HG03064 (cell line): ENCODE results near the gene TMEM236.
"Not testable (repeated sequence)": the region's sequence is repeated elsewhere in the genome, so short reads cannot be mapped to it uniquely, and the experiment has no call there.

Source experiments
- ATAC-seq: cut with Tn5 transposase; IDR thresholded peaks from one replicate; pipeline ENCODE4 v1.9.1; 2021; ENCODE audit warnings: low read depth; ENCODE audit not compliant: unreplicated experiment

TMEM236 gene, protein sequence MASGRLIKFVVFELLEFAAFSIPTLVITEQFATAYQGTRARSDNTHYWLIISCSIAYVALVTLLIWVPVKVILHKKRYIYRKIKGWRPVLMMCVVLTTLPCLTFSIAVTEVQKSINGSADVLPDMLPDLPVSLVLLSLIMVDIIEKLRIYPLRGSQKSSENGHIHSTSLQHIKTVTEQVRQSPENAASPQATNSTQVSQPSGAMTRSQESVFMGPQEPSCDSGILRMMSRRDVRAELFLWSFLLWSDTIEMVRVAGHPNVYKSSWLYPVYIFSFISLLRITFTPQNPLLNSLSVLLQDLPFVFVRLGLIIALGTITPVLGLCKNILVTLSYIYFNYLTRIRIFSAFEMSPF

DNA sequence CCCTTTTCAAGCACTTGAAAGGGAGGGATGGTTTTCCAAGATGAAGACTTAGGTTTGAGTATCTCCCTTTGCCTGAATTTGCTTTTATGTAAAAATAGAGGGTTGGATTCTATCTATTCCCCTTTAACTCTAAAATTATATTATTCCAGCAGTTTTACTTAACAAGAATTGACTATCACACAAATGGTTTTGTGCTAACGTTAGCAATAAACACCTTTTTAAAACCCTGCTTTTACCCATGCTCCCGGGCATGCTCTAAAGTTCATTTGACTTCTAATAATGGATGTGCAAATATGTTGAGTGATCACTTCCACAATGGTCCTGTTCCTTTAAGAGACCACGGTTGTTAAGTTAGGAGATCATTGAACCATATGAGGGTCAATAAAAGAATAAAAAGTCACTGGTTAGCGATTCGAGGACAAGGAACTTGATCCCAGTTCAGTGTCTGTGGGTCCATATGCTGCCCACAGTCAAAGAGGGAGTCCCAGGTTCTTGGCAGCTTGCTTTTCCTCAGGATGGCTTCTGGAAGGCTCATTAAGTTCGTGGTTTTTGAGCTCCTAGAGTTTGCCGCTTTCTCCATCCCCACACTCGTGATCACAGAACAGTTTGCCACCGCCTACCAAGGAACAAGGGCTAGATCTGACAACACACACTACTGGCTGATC, at the start of gene TMEM236:
Gene TMEM236 (plus strand): TSS at position 421 of the 665 bp plus-strand sequence. CDS start 95 bp downstream, at position 516.
- ATAC-seq = no peak

DNA sequence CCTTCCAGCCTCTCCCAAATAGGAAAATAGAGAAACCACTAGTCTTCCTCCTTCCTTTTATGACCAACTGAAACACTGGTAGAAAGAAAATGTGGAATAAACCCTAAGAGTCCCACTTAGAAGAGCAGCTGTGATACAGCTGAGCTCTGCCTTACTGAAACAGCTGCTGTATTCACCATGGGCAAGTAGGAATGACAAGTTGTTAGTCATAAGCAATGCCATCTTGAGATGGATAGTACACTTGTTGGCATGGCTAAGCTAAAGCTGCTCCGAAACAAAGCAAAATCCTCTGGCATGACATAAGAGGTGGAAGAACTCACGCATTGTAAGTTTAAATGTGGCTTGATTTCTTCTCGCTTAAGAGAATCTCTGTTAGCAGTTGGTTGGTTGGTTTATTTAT, 48.3 kb upstream of the TMEM236 start:
- ATAC-seq = no peak

DNA sequence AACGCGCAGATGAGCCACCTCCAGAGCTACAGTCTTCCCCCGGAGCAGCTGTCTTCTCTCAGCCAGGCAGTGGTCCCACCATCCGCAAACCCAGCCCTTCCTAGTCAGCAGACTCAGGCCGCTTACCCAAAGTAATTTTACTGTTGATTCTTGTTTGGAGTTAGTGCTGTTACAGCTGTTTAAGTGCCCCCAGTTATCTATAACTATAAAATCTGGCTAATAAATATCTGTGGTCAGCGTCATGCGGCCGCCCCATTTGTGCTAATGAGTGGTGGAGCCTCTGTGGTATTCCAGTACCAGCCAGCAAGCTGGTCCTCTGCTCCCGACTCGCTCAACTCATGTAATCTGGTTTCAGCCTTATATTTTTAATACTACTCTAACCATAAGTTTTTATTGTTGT, 43.2 kb upstream of the TMEM236 start:
- no peak for ATAC-seq

DNA sequence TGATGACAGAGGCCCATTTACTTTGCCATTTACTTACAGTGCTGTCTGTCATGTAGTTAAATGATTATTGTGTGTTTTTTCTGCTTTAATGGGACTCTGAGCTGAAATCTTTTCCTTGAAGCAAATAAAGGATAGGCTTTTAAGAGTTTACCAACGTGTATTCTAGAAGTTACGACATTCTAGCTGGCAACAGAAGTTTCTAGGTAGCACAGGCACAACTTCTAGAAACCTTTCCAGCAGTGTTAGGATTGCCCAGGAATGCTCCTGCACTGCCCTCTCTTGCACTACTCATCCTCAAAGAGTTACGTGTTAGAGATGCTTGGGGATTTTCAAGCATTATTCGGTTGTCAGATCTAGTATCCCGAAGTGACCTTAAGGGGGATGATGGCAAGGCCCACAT, 42.5 kb upstream of the TMEM236 start:
- no peak for ATAC-seq

DNA sequence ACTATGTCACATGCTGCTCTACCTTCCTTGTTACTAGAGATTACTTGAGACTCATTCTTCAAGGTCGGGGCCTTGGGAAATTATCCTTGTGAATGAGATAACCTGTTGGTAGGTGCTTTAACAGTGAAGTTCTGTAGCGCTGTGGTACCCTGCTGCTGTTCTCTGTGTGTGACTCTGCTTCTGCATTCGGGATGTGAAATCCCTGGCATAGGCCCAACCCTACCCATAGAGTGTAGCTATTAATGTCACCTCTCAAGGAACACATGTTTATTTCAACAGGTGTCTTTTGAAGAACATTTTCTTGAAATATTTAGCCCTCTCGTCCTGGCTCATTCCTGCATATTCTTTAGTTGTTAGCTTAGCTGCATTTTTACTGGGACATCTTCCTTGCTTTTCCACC, 41.8 kb upstream of the TMEM236 start:
- no peak for ATAC-seq

DNA sequence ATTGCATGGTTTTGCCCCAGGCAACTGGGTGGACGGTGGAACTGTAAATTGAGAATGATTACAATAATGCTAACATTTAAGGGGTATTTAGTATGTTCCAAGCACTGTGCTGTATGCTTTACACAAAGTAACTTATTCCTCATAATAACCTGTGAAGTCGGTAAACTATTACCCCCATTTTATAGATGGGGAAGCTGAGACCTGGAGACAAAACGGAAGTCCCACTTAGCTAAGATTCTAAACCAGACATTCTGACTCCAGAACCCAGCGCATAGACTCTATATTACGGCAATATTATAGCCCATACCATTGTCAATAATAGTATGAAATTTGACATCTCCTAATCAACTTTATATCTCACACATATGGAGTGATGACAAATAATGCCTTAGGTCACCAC, 39.9 kb upstream of the TMEM236 start:
- no peak for ATAC-seq

DNA sequence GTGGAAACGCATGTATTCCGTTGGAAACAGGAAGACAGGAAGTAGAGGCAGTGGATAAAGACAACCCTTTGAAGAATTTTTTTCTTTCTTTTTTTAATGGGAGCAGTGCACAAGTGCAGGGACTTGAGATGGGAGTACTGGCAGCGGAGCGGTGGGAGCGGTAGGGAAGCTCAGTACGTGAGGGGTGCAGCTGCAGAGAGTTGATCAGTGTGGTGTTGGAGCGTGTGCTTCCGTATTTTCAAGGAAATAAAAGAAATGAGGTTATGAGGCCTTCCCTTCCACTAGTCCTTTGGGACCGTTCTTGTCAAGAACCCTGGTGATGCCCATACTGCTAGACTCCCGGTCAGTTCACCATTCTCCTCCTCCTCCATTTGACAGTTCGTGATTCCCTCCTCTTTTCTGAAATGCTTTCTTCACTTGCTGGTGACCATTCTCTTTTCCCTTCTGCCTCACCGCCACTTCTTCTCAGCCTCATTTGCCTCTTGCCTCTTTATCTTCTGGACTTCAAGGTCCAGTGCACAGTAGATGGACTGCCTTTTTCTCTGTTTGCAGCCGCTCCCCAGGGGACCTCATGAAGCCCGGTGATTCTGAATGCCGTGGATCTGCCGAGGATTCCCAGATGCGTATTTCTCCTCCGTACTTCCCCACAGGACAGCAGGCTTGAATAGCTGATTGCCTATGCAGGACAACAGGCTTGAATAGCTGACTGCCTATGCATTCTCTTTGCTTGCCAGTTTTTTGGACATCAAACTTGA, 39.1 kb upstream of the TMEM236 start:
- no peak for ATAC-seq

DNA sequence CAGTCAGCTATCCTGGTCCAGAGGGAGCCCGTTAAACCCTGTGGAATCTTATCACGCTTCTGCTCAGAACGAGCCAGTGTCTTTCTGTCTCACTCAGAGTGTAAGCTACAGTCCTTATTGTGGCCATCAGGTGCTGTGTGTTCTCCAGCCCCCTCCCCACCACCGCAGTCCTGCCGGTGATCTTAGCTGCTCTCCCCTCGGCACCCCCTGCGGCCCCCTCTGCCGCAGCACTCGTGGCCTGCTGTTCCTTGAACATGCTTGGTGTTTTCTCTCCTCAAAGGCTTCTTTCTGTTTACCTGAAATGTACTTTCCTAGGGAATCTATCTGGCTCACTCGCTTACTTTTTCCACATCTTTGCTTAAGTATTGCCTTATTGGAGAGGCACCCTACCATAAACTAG, 38.2 kb upstream of the TMEM236 start:
- ATAC-seq = no peak

DNA sequence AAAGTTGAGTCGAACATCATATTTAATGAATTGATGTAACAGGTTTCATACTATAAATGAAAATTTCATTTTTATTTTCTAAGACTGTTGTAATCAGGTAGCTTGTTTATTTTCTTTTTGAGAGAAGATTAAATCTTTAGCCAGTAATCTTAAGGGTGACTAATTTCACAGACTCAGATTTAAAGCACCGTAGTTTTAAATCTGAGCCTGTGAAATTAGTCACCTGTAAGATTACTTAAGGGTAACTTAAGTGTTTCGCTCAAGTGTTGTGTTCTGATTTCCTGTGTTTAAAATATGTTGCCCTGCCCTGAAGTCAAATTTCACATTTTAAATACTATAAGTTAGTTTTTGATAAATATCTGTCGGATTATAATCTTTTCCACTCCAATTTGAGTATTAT, 35.8 kb upstream of the TMEM236 start:
- ATAC-seq = no peak

DNA sequence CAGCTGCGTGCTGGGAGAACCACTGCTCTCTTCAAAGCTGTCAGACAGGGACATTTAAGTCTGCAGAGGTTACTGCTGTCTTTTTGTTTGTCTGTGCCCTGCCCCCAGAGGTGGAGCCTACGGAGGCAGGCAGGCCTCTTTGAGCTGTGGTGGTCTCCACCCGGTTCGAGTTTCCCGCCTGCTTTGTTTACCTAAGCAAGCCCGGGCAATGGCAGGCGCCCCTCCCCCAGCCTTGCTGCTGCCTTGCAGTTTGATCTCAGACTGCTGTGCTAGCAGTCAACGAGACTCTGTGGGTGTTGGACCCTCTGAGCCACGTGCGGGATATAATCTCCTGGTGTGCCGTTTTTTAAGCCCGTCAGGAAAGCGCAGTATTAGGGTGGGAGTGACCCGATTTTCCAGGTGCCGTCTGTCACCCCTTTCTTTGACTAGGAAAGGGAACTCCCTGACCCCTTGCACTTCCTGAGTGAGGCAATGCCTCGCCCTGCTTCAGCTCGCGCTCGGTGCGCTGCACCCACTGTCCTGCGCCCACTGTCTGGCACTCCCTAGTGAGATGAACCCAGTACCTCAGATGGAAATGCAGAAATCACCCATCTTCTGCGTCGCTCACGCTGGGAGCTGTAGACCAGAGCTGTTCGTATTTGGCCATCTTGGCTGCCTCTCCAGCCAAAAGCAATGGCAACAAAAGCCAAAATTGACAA, 29.5 kb upstream of the TMEM236 start:
- not testable (repeated sequence) for ATAC-seq

DNA sequence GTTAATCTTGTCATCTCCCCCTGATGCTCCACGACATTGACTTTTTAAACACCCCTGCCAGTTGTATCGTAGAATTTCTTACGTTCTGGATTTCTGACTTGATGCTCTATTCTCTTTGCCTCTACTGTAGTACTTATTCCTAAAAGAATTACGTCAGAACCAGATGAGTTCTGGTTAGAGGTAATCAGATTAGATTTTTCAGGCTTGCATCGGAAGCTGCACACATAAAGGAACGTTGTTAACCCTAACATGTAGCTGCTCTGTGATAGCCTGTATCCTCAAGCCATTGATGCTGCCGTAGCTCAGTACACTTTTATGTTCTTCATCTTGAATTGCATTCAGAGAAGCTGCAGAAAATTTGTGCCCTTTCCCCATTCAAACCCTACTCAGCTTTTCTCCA, 26.3 kb upstream of the TMEM236 start:
- no peak for ATAC-seq

DNA sequence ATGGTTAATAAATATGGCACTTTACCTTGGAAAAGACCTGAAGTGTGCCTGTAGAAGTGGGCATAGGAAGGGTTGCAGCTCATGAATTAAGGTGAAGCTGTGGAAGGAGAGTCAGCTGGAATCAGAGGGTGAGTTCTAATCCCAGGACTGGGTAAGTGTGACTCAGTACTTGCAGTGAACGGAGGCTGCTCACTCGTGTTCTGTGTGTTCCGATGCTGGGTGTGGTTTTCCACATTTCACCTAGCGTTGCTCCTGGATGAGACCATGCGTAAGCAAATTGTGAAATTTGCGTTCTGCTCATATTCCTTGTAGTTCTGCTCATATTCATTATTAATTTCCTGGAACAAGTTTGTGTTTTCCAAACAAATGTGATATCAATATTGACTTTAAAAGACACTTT, 22.4 kb upstream of the TMEM236 start:
- ATAC-seq = no peak

DNA sequence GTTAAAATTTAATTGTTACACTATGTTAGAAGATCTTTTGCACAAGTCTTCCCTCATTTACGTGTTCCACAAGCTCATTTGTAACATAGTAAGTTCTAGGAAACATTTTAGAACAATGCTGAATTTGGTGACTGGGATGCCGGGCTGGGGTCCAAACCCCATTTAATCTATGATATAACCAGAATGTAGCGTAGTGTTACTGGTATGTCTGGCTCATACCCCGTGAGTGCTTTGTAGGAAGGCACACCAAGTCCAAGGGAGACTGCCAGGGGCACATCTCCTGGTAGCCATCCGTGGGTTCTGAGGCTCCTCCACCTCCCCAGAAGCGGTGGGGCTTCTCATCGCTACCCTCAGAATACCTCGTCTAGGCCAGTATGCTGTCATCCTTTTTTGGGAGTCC, 21.3 kb upstream of the TMEM236 start:
- ATAC-seq = no peak

DNA sequence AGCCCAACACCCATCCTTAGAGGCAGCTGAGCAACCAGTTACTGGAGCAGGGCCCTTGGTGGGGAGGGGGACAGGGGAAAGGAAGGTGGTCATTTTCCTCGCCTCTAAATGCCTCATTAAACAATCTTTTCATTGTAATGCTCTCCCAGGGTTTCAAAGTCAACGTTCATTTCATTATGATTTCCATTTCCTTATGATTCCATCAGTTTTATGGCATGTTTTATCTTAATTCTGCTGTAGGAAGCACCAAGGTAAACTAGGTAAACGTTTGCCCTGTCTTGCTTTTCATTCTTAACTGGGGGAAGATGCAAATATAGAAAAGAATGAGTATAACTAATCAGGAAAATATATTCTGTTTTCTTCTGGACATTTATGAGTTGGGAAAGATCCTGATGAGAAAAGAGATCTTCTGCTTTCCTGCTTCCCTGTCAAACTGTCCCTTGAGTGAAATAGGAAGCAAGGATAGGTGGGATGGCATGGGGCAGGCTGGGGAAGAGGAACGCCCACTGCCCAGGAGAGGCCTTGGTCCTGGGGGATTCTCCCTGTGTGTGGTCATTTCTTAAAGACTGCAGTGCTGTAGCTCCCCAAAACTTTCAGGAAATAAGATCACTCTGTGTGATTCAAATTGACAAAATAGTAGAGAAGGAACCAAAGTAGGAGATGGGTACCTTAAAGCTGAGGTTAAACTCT, 20.5 kb upstream of the TMEM236 start:
- no peak for ATAC-seq

DNA sequence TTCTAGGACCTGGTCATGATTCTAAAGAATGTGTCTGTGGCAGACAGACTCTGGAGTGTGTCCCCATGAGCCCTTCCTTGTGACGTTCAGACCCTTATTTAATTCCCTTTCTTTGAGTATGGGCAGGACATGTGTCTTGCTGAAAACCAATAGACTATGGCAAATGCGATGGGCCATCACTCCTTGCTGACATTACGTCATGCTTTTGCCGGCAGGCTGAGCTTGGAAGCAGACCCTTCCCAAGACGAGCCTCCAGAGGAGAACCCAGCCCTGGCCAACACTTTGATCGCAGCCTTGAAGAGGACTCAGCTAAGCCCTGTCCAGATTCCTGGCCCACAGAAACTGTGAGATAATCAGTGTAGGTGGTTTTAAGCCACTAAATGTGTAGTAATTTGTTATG, 18.4 kb upstream of the TMEM236 start:
- no peak for ATAC-seq

DNA sequence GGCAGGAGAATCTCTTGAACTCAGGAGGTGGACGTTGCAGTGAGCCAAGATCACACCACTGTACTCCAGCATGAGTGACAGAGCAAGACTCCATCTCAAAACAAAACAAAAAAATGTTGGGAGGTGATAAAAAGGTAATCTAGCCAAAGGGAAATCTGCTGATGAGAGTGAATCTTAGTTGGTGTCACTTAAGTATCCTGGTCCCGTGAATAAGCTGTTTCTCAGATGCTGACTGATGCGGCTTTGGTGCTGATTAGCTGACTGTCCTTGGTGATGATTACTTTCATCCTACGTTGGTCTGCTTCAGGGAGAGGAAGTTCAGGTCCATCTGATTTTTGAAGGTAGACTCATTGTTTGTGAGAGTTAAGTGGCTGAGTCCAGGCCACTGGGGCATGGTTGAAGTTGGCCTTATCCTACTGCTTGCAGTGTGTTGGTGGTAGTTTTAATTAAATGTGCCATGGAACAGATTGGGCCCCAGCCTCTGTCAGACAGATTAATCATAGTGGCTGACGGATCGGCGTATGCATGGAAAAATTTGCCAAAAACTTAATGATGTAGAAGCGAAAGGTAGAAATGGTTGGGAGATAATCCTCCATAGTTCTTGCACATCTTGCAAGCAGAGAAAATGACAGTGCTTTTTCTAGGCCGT, 17.4 kb upstream of the TMEM236 start:
- no peak for ATAC-seq

DNA sequence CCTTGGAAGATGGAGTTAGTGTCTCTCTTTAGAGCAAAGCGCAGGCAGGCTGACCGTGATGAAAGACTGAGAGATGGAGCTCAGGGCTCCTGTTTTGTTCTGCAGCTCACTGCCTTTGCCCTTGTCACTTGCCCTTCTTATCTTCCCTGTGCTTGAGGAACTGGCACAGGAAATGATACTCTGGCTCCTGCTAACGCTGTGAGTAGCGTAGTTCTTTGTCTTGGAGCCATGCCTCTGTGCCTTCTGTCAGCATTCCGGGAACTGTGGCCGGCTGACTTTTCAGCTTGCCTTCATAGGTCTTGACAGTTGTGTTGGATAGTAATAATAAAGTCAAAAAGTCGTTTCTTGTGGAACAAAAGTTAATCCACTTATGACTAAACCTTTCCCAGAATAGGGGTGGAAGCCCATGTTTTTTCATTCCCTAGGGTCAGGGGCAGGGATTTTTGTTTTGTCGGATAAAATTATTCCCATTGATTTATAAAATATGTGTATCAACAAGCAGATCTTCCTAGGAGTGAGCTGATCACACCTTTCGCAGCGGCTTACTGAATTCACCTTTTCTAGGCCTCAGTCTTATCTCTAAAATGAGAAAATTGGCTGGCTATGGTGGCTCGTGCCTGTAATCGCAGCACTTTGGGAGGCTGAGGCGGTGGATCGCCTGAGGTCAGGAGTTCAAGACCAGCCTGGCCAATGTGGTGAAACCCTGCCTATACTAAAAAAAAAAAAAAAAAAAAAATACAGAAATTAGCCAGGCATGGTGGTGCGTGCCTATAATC, 16.6 kb upstream of the TMEM236 start:
- no peak for ATAC-seq

DNA sequence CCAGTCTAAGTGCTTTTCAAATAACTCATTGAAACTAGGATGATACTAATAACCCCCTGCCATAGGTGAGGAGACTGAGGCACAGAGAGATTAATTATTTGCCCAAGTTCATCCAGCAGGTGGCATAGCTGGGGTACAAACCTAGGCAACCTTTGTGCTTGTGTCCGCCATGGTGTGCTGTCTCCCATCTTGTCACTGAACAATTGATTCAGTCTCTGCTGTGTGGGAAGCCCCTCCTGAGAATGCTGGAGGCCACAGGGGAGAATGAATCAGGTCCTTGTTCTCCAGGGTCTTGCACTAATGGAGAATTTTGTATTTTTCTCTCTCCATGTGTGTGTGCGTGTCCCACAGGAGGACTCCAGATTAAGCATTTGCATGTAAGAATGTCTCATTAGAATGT, 15.8 kb upstream of the TMEM236 start:
- no peak for ATAC-seq
